ENCODE results near the gene STOM. TPM values are rescaled to one million over a fixed set of nuclear protein-coding genes. Genes with fewer than 3 reads are reported as not detected.

STOM gene
- total RNA-seq, 1 experiment from 2014 or later, result 22.4 TPM

- no peak overlapping the region for H3K4me3 ChIP-seq (replicated peaks in 1 of 2; ENCODE audit: low read depth in 1 of 2, low read length in 2 of 2)
- H3K9ac ChIP-seq (ENCODE audit: low read length), result no peak overlapping the region
- intact Hi-C loops (cut with micrococcal nuclease), result no loop called here
- CTCF ChIA-PET, result no interaction called here
- no peak overlapping the region for H2AFZ ChIP-seq (ENCODE audit: low read depth, low read length, poor library complexity, severe bottlenecking)
- RAD21 ChIA-PET (ENCODE audit: low non-redundant PET in 1 of 2, low total read pairs in 2 of 2, uncharacterized antibody in 2 of 2, unreplicated experiment in 2 of 2), result no interaction called here
- no peak overlapping the region for H3K4me2 ChIP-seq (ENCODE audit: low read length)
- no peaks in the 10 kb centered on the region for H3K27me3 ChIP-seq (ENCODE audit: insufficient read depth, low read length)
- H3K79me2 ChIP-seq (ENCODE audit: insufficient read depth, low read length), result no peaks in the 10 kb centered on the region
- TF ChIP-seq SIN3A (IDR thresholded peaks at IDR 0.05; ENCODE audit: low read depth), result no peak
- TF ChIP-seq ELF1 (IDR thresholded peaks at IDR 0.05; ENCODE audit: borderline replicate concordance, low read depth), result no peak
- no peak for TF ChIP-seq ZFX (IDR thresholded peaks at IDR 0.05)
- TF ChIP-seq POLR2AphosphoS5 (IDR thresholded peaks at IDR 0.05; ENCODE audit: low read depth, low read length), result no peak
- TF ChIP-seq SRF (IDR thresholded peaks at IDR 0.05; ENCODE audit: low read depth), result no peak
- no peak for TF ChIP-seq JUND (IDR thresholded peaks at IDR 0.05)
- no peak for TF ChIP-seq REST (IDR thresholded peaks at IDR 0.05; ENCODE audit: low read depth)
- no peak for TF ChIP-seq POLR2A (IDR thresholded peaks at IDR 0.05; ENCODE audit: borderline replicate concordance, extremely low read depth, insufficient read depth, insufficient read length)
- no TSS peak for BruUV-seq (replicated peaks)
- H3K9me3 ChIP-seq (ENCODE audit: control insufficient read depth in 1 of 2, insufficient read depth in 1 of 2, low read depth in 1 of 2, low read length in 2 of 2), result no peaks in the 10 kb centered on the region
- POLR2A ChIA-PET, result no interaction called here
- H3K36me3 ChIP-seq (ENCODE audit: control insufficient read depth in 1 of 2, insufficient read depth in 2 of 2, low read length in 2 of 2), result no peaks in the 10 kb centered on the region
- no peak for ATAC-seq
- H3K4me1 ChIP-seq (ENCODE audit: control insufficient read depth in 1 of 2, insufficient read depth in 2 of 2, low read length in 2 of 2), result no peaks in the 10 kb centered on the region
- no peaks in the 10 kb centered on the region for H4K20me1 ChIP-seq (ENCODE audit: insufficient read depth)
- H3K9me2 ChIP-seq (ENCODE audit: insufficient read depth), result no peaks in the 10 kb centered on the region
- no peak overlapping the region for H3K27ac ChIP-seq (ENCODE audit: low read depth, low read length)
- DNase-seq (ENCODE audit: low read depth, low spot score), result no peak
Observed at GRCh38 chr9:121388140-121388905, 18.3 kb upstream of the STOM start.

All from HCT116 (cell line).